Gastrocnemius medialis (tissue), 4 donors: ENCODE measurements around the gene CDH23.

Experiments used
- CTCF ChIP-seq, 5 experiments: fragments of 450-650 bp in 3 of 5; fragments of 200-600 bp in 2 of 5; sonication (generic) in 2 of 5; IDR thresholded peaks in 4 of 5; conservative IDR thresholded peaks in 1 of 5; 1 replicate in 4 of 5; 2 replicates in 1 of 5; pipeline ENCODE4 v1.5.1; 2016 to 2019; ENCODE audit warnings: antibody characterized with exemption in 5 of 5, mild to moderate bottlenecking in 3 of 5, moderate library complexity in 3 of 5
- POLR2A ChIP-seq, 2 donors: fragments of 450-650 bp; IDR thresholded peaks; one replicate each; pipeline ENCODE4 v1.6.1; 2017; ENCODE audit warnings: antibody characterized with exemption in 2 of 2, mild to moderate bottlenecking in 2 of 2, moderate library complexity in 2 of 2

GRCh38 chr10:71856619-71857018 is 459.9 kb downstream of the CDH23 start:
- TF ChIP-seq CTCF (IDR thresholded peaks at IDR 0.05 in 4 of 5, conservative IDR thresholded peaks at IDR 0.05 in 1 of 5) (no peak), POLR2A (IDR thresholded peaks at IDR 0.05) (no peak)
